GM23248 (cell line): ENCODE data around the gene CPA1.

ENCODE experiments used
- EZH2 ChIP-seq: fragments of 200-600 bp; sonication (generic); IDR thresholded peaks from 2 replicates; pipeline ENCODE4 v1.6.1; 2018; ENCODE audit warnings: antibody characterized with exemption, mild to moderate bottlenecking; ENCODE audit not compliant: insufficient read depth, poor library complexity, severe bottlenecking
- EZH2phosphoT487 ChIP-seq: fragments of 200-600 bp; sonication (generic); IDR thresholded peaks from 2 replicates; pipeline ENCODE4 v1.6.1; 2018; ENCODE audit warnings: antibody characterized with exemption, moderate library complexity, mild to moderate bottlenecking, low read depth; ENCODE audit not compliant: insufficient read depth

DNA sequence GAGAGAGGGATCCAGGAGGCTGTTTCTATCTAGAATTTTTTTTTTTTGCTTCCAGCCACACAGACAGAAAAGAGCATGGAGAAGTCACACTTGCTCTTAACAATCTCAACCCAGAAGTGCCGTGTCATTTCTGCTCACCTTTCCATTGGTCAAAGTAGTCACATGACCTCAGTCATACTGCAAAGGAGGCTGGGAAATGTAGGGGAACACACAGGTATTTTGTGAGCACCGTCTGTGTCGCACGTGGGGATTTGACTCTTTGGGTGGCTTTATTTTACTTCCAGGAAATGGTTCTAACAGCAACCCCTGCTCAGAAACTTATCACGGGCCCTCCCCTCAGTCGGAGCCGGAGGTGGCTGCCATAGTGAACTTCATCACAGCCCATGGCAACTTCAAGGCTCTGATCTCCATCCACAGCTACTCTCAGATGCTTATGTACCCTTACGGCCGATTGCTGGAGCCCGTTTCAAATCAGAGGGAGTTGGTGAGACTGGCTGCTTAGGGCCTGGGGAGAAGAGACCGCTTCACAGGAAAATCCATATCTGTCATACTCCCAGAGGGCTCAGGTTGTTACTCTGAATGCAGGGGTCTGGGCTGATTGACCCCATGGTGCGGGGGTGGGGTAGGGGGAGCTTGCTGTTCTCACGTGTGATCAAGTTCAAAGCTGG is 13.1 kb upstream of the CPA1 start:
- no peak for TF ChIP-seq EZH2
- TF ChIP-seq EZH2phosphoT487, result no peak
